ENCODE results near the gene SLC43A1. TPM values are rescaled to one million over a fixed set of nuclear protein-coding genes. Genes with fewer than 3 reads are reported as not detected.

Gene SLC43A1
- total and polyA plus RNA-seq, 2 of the 4 experiments (the other 2 are of a cell fraction), result 10.0 to 17.0 TPM

DNA sequence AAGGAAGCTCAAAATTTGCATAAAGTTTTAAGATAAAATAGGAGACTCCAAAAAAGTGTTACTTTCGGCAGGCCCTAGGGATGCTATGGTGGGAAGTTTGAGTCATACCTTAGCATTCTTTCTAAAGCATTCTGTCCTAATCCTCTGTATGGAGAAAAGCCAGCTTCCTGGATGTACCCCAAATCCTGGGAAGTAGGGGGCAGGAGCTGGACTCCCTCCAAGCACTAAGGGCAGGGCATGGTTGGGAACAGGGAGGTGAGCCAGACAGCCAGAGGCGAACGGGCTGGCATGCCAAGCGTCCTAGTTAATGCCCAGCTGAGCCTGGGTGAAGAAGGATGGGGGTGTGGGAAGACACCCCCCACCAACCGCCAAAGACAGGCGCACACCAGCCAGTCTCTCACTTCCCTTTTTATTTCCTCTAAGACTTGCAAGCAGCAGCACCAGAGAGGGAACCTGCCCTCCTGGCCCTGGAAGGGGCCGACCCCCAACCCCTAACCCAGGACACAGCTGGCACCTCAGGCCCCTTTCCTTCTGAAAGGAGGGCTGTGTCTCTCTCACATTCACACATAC, 31.3 kb downstream of the SLC43A1 start:
- no peak overlapping the region for H4K5ac ChIP-seq (ENCODE audit: low read depth, low read length)
- intact Hi-C loops (cut with micrococcal nuclease) (no loop called here), dilution Hi-C loops (cut with HindIII; ENCODE audit: low sequenced_read_pairs, unreplicated experiment) (no loop called here), in situ Hi-C loops (cut with MboI; ENCODE audit: low sequenced_read_pairs) (loop anchor here (25.0 kb wide), 1 partner anchor 1028 kb away; the partner anchor contains the start of gene OR5B21)
- H3K23ac ChIP-seq (ENCODE audit: low read depth, low read length), result no peak overlapping the region
- H2AK5ac ChIP-seq (ENCODE audit: low read depth, low read length), result no peak overlapping the region
- BruUV-seq (replicated peaks), result no TSS peak
- no peak overlapping the region for H3K9ac ChIP-seq (ENCODE audit: low read depth, low read length)
- H3K9me1 ChIP-seq (ENCODE audit: insufficient read depth, low read length), result no peaks in the 10 kb centered on the region; the same call in 1 of the 2 replicates
- H3K36me3 ChIP-seq (ENCODE audit: control insufficient read depth, insufficient read depth, low read length), result peaks cover 23% of the 10 kb centered on the region
- H3K4me2 ChIP-seq (ENCODE audit: low read depth, low read length), result no peak overlapping the region
- no peak overlapping the region for H2BK20ac ChIP-seq (ENCODE audit: low read depth, low read length)
- ChIA-PET POLR2A (ENCODE audit: unreplicated experiment) (no interaction called here), CTCF (interaction anchor here (0.6 to 1.9 kb wide), 6 partner anchors 9 to 1028 kb away, joined by 3 to 8 read pairs (median 4); partner anchors contain the start of gene RTN4RL2)
- no peak overlapping the region for H2BK120ac ChIP-seq (ENCODE audit: low read depth, low read length)
- ATAC-seq (ENCODE audit: low read depth) (no peak), DNase-seq (no peak)
- H3K4me3 ChIP-seq (ENCODE audit: insufficient read depth, low read depth, low read length), result no peak overlapping the region
- no peak overlapping the region for H4K8ac ChIP-seq (ENCODE audit: low read depth in 2 of 2, low read length in 2 of 2)
- no peak overlapping the region for H2AK9ac ChIP-seq (replicated peaks; ENCODE audit: low read depth, low read length, poor library complexity)
- H3K18ac ChIP-seq (ENCODE audit: low read depth, low read length), result no peak overlapping the region
- no peak overlapping the region for H3K27ac ChIP-seq (ENCODE audit: insufficient read depth, low read length)
- H3K4ac ChIP-seq (ENCODE audit: low read depth, low read length), result no peak overlapping the region
- no peaks in the 10 kb centered on the region for H3K4me1 ChIP-seq (ENCODE audit: control insufficient read depth, insufficient read depth, low read length)
- no peak overlapping the region for H4K91ac ChIP-seq (ENCODE audit: insufficient read depth, low read depth, low read length)
- H3K9me3 ChIP-seq (ENCODE audit: control insufficient read depth, insufficient read depth, low read length), result no peaks in the 10 kb centered on the region
- no peak overlapping the region for H2BK15ac ChIP-seq (ENCODE audit: low read depth, low read length)
- no peaks in the 10 kb centered on the region for H4K20me1 ChIP-seq (ENCODE audit: insufficient read depth, low read length)
- peaks cover 24% of the 10 kb centered on the region for H3K27me3 ChIP-seq (ENCODE audit: control insufficient read depth, insufficient read depth, low read length)
- H2AFZ ChIP-seq (replicated peaks; ENCODE audit: low read length, poor library complexity), result no peak overlapping the region
- no peak overlapping the region for H3K56ac ChIP-seq (ENCODE audit: extremely low read depth, insufficient read depth, low read length)
- H2BK5ac ChIP-seq (ENCODE audit: low read depth, low read length, poor library complexity, severe bottlenecking), result no peak overlapping the region
- no peak overlapping the region for H3K14ac ChIP-seq (replicated peaks; ENCODE audit: low read depth, low read length)
- WGBS, 2 experiments (ENCODE audit: extremely low coverage in 2 of 2, insufficient read length in 1 of 2), result 86% methylated on average over 1 of the region's 7 CpGs; no CpG with 5 or more reads in 1 of the 2 experiments
- TF ChIP-seq RFX5 (IDR thresholded peaks at IDR 0.05; ENCODE audit: low read depth, low read length), result no peak
- TF ChIP-seq, protein P1, sequence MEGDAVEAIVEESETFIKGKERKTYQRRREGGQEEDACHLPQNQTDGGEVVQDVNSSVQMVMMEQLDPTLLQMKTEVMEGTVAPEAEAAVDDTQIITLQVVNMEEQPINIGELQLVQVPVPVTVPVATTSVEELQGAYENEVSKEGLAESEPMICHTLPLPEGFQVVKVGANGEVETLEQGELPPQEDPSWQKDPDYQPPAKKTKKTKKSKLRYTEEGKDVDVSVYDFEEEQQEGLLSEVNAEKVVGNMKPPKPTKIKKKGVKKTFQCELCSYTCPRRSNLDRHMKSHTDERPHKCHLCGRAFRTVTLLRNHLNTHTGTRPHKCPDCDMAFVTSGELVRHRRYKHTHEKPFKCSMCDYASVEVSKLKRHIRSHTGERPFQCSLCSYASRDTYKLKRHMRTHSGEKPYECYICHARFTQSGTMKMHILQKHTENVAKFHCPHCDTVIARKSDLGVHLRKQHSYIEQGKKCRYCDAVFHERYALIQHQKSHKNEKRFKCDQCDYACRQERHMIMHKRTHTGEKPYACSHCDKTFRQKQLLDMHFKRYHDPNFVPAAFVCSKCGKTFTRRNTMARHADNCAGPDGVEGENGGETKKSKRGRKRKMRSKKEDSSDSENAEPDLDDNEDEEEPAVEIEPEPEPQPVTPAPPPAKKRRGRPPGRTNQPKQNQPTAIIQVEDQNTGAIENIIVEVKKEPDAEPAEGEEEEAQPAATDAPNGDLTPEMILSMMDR (conservative IDR thresholded peaks at IDR 0.05; ENCODE audit: low read depth, low read length), result no peak
- TF ChIP-seq MXI1 (IDR thresholded peaks at IDR 0.05; ENCODE audit: borderline replicate concordance, low read depth, low read length), result no peak
- TF ChIP-seq, protein P2, sequence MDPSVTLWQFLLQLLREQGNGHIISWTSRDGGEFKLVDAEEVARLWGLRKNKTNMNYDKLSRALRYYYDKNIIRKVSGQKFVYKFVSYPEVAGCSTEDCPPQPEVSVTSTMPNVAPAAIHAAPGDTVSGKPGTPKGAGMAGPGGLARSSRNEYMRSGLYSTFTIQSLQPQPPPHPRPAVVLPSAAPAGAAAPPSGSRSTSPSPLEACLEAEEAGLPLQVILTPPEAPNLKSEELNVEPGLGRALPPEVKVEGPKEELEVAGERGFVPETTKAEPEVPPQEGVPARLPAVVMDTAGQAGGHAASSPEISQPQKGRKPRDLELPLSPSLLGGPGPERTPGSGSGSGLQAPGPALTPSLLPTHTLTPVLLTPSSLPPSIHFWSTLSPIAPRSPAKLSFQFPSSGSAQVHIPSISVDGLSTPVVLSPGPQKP (IDR thresholded peaks at IDR 0.05; ENCODE audit: borderline replicate concordance, low read depth, low read length), result no peak
- TF ChIP-seq, protein P3, sequence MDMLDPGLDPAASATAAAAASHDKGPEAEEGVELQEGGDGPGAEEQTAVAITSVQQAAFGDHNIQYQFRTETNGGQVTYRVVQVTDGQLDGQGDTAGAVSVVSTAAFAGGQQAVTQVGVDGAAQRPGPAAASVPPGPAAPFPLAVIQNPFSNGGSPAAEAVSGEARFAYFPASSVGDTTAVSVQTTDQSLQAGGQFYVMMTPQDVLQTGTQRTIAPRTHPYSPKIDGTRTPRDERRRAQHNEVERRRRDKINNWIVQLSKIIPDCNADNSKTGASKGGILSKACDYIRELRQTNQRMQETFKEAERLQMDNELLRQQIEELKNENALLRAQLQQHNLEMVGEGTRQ (IDR thresholded peaks at IDR 0.05; ENCODE audit: low read depth, low read length), result no peak
- no peaks in the 10 kb centered on the region for H3K79me1 ChIP-seq (ENCODE audit: low read depth in 1 of 2, low read length in 2 of 2)
